ENCODE results near the gene FCRL5.

Gene FCRL5

DNA sequence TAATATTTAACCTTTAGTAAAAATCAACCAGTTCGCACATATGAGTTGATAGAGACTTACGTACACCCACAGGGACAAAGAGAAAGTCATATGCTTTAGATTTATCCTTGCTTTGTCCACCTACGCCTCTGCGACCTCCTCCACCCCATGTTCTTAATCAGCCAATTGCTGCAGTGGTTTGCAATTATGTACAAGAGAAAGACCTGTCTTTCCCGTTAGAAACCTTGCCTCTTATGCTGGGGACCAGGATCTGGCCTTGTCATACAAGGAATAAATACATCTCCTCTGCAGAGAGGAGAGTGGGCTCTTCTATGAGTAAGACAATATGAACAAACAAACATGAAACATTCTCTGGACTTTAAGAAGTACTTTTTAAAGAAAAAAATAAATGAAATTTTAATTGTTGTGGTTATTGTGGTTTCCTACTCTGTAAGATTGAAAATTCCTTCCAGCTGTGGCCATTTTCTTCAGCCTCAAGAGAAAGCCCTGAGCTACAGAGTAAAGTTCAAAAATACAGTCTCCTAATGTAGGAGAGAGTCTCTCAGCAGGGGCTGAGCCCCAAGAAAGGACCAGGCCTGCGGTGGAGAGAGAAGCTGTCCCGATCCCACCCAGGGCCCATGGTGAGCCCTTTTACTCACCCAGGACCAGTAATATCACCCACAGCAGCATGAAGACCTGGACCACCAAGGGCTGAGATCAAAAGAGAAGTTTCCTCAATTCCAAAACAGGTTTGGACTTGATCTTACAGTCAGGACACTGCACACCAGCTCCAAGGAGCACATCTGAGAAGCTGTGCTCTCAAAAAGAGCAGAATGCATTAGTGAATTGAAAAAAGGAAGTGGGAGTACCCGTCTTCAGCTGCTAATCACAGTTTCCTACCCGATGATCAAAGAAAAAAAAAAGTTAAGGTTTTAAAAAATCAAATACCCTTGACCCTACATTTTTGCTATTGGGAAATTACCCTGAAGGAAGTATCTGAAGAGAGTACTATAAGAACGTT is at the start of gene FCRL5:
Gene FCRL5 (minus strand): TSS at position 822 of the 1,000 bp plus-strand sequence. CDS start 153 bp downstream, at position 669.
- peaks cover 8% of the 10 kb centered on the region; the same call in 1 of the 2 replicates for H3K27me3 ChIP-seq (ENCODE audit: insufficient read depth, low read length)
- H3K27ac ChIP-seq (ENCODE audit: low read depth, low read length), result no peak within 1 kb of the TSS

DNA sequence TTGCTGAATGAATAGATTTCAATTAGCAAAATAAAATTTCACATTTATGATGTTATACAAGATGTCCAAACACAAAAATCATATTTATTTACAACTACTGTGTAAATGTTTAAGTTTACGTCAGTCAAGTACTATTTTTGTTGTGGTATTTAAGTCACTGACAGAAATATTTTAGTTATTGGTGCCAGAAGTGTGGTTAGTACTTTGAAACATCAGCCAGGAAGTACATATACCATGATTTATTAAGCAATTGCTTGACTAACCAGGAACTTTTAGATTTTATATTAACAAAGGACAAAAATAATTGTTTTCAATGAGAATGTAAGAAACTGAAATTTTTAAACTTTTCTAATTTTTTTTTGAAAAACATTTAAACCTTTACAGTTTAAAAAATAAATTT is 47.9 kb upstream of the FCRL5 start:
- Histone ChIP-seq H3K27ac (ENCODE audit: low read depth, low read length) (no peak overlapping the region), H3K36me3 (ENCODE audit: insufficient read depth, low read length) (no peaks in the 10 kb centered on the region), H3K79me2 (ENCODE audit: control insufficient read depth, insufficient read depth, low read length, unreplicated experiment) (no peaks in the 10 kb centered on the region), H3K4me1 (ENCODE audit: control insufficient read depth, insufficient read depth, low read length, unreplicated experiment) (no peaks in the 10 kb centered on the region), H3K4me3 (ENCODE audit: low read depth, low read length) (no peak overlapping the region), H2AFZ (ENCODE audit: low read length, unreplicated experiment) (no peak overlapping the region), H3K27me3 (ENCODE audit: insufficient read depth, low read length) (no peaks in the 10 kb centered on the region)

More for the DNA sequence above, at the start of gene FCRL5:
- Histone ChIP-seq H3K4me1 (ENCODE audit: control insufficient read depth, insufficient read depth, low read length, unreplicated experiment) (no peaks in the 10 kb centered on the region), H2AFZ (ENCODE audit: low read length, unreplicated experiment) (no peak within 1 kb of the TSS), H3K79me2 (ENCODE audit: control insufficient read depth, insufficient read depth, low read length, unreplicated experiment) (no peaks in the 10 kb centered on the region), H3K4me3 (ENCODE audit: low read depth, low read length) (no peak within 1 kb of the TSS), H3K36me3 (ENCODE audit: insufficient read depth, low read length) (no peaks in the 10 kb centered on the region)

GRCh38 chr1:157597959-157598667 is 45.8 kb upstream of the FCRL5 start, which contains the start of gene FCRL4:
Gene FCRL4 (minus strand): TSS chr1:157598085. CDS start chr1:157597944, 141 bp downstream.
- Histone ChIP-seq H3K79me2 (ENCODE audit: control insufficient read depth, insufficient read depth, low read length, unreplicated experiment) (no peaks in the 10 kb centered on the region), H3K4me3 (ENCODE audit: low read depth, low read length) (no peak within 1 kb of the TSS), H3K27me3 (ENCODE audit: insufficient read depth, low read length) (no peaks in the 10 kb centered on the region), H3K27ac (ENCODE audit: low read depth, low read length) (no peak within 1 kb of the TSS), H3K36me3 (ENCODE audit: insufficient read depth, low read length) (no peaks in the 10 kb centered on the region), H3K4me1 (ENCODE audit: control insufficient read depth, insufficient read depth, low read length, unreplicated experiment) (no peaks in the 10 kb centered on the region), H2AFZ (ENCODE audit: low read length, unreplicated experiment) (no peak within 1 kb of the TSS)

DNA sequence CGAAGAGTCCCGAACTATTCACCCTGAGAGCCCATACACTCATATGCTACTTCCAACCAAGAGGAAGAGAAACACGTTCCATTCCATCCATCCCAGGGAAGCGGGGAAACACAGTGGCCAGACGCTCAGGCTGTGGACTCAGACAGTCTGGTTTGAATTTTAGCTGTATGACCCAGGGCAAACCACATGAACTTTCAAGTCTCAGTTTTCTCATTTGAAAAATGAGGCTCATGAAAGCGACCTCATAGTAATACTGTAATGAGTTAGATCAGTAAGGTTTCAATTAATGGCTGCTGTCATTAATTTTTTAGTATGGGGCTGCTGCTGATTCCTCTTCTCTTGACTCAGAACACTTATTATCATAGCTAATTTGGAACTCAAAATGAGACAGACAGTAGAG is 44.1 kb upstream of the FCRL5 start:
- no peak overlapping the region for H3K27ac ChIP-seq (ENCODE audit: low read depth, low read length)
- H3K79me2 ChIP-seq (ENCODE audit: control insufficient read depth, insufficient read depth, low read length, unreplicated experiment), result no peaks in the 10 kb centered on the region
- H3K4me1 ChIP-seq (ENCODE audit: control insufficient read depth, insufficient read depth, low read length, unreplicated experiment), result no peaks in the 10 kb centered on the region
- no peak overlapping the region for H2AFZ ChIP-seq (ENCODE audit: low read length, unreplicated experiment)
- H3K36me3 ChIP-seq (ENCODE audit: insufficient read depth, low read length), result no peaks in the 10 kb centered on the region
- no peaks in the 10 kb centered on the region for H3K27me3 ChIP-seq (ENCODE audit: insufficient read depth, low read length)
- no peak overlapping the region for H3K4me3 ChIP-seq (ENCODE audit: low read depth, low read length)

GRCh38 chr1:157595356-157595755 is 43.0 kb upstream of the FCRL5 start:
- no peaks in the 10 kb centered on the region for H3K36me3 ChIP-seq (ENCODE audit: insufficient read depth, low read length)
- H3K4me1 ChIP-seq (ENCODE audit: control insufficient read depth, insufficient read depth, low read length, unreplicated experiment), result no peaks in the 10 kb centered on the region
- no peak overlapping the region for H2AFZ ChIP-seq (ENCODE audit: low read length, unreplicated experiment)
- no peaks in the 10 kb centered on the region for H3K79me2 ChIP-seq (ENCODE audit: control insufficient read depth, insufficient read depth, low read length, unreplicated experiment)
- H3K27ac ChIP-seq (ENCODE audit: low read depth, low read length), result no peak overlapping the region
- no peak overlapping the region for H3K4me3 ChIP-seq (ENCODE audit: low read depth, low read length)
- H3K27me3 ChIP-seq (ENCODE audit: insufficient read depth, low read length), result no peaks in the 10 kb centered on the region

GRCh38 chr1:157585984-157586383 is 33.7 kb upstream of the FCRL5 start:
- H3K27ac ChIP-seq (ENCODE audit: low read depth, low read length), result no peak overlapping the region
- H3K27me3 ChIP-seq (ENCODE audit: insufficient read depth, low read length), result peaks cover 34% of the 10 kb centered on the region
- H2AFZ ChIP-seq (ENCODE audit: low read length, unreplicated experiment), result no peak overlapping the region

DNA sequence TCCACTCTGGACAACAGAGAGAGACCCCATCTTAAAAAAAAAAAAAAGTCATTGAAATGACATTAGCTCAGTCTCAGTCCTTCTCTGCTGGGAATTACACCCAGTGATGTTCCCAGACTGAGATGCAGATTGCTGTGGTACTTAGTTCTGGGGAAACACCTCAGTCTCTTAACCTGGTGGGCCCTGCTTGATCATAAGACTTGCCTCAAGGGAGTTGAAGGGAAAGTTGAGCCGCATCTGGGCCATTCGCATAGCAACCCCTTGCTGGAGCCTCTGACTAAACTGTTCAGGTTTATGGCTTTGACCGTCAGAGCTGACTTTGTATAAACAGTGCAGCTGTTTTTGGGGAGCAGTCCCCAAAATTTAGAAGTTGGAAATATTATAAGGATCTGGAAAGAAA is 32.2 kb upstream of the FCRL5 start:
- H3K4me1 ChIP-seq (ENCODE audit: control insufficient read depth, insufficient read depth, low read length, unreplicated experiment), result no peaks in the 10 kb centered on the region
- no peaks in the 10 kb centered on the region for H3K79me2 ChIP-seq (ENCODE audit: control insufficient read depth, insufficient read depth, low read length, unreplicated experiment)
- peaks cover 30% of the 10 kb centered on the region for H3K27me3 ChIP-seq (ENCODE audit: insufficient read depth, low read length)
- no peak overlapping the region for H3K27ac ChIP-seq (ENCODE audit: low read depth, low read length)
- H3K4me3 ChIP-seq (ENCODE audit: low read depth, low read length), result no peak overlapping the region
- no peak overlapping the region for H2AFZ ChIP-seq (ENCODE audit: low read length, unreplicated experiment)
- H3K36me3 ChIP-seq (ENCODE audit: insufficient read depth, low read length), result no peaks in the 10 kb centered on the region

More at GRCh38 chr1:157585984-157586383, 33.7 kb upstream of the FCRL5 start:
- Histone ChIP-seq H3K36me3 (ENCODE audit: insufficient read depth, low read length) (no peaks in the 10 kb centered on the region), H3K79me2 (ENCODE audit: control insufficient read depth, insufficient read depth, low read length, unreplicated experiment) (no peaks in the 10 kb centered on the region), H3K4me3 (ENCODE audit: low read depth, low read length) (no peak overlapping the region), H3K4me1 (ENCODE audit: control insufficient read depth, insufficient read depth, low read length, unreplicated experiment) (no peaks in the 10 kb centered on the region)

DNA sequence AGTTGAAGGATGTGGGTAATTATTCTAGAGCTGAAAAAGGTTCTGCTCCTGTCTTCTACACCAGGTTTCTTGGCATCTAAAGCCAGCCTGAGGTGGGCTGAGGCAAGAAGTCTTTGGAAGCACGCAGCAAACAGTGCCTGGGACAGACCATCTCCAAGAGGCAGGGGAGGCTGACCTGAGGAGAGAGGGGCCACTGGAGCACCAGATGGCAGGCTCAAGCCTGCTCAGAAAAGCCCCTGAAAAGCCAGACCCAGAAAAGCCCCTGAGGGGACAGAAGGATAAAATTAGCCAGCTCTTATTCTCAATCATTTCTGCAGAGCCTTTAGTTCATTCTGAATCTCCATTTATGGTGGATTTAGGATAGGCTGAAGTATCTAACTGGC is 28.5 kb upstream of the FCRL5 start:
- H3K27ac ChIP-seq (ENCODE audit: low read depth, low read length), result no peak overlapping the region
- no peak overlapping the region for H3K4me3 ChIP-seq (ENCODE audit: low read depth, low read length)
- H3K36me3 ChIP-seq (ENCODE audit: insufficient read depth, low read length), result no peaks in the 10 kb centered on the region
- no peak overlapping the region for H2AFZ ChIP-seq (ENCODE audit: low read length, unreplicated experiment)
- H3K79me2 ChIP-seq (ENCODE audit: control insufficient read depth, insufficient read depth, low read length, unreplicated experiment), result no peaks in the 10 kb centered on the region
- H3K27me3 ChIP-seq (ENCODE audit: insufficient read depth, low read length), result peaks cover 29% of the 10 kb centered on the region
- H3K4me1 ChIP-seq (ENCODE audit: control insufficient read depth, insufficient read depth, low read length, unreplicated experiment), result no peaks in the 10 kb centered on the region

- Histone ChIP-seq H3K79me2 (ENCODE audit: control insufficient read depth, insufficient read depth, low read length, unreplicated experiment) (no peaks in the 10 kb centered on the region), H3K4me3 (ENCODE audit: low read depth, low read length) (no peak overlapping the region), H3K27me3 (ENCODE audit: insufficient read depth, low read length) (peaks cover 33% of the 10 kb centered on the region), H2AFZ (ENCODE audit: low read length, unreplicated experiment) (no peak overlapping the region), H3K4me1 (ENCODE audit: control insufficient read depth, insufficient read depth, low read length, unreplicated experiment) (no peaks in the 10 kb centered on the region), H3K27ac (ENCODE audit: low read depth, low read length) (no peak overlapping the region), H3K36me3 (ENCODE audit: insufficient read depth, low read length) (no peaks in the 10 kb centered on the region)
Measured at GRCh38 chr1:157580179-157580827, 28.0 kb upstream of the FCRL5 start.

DNA sequence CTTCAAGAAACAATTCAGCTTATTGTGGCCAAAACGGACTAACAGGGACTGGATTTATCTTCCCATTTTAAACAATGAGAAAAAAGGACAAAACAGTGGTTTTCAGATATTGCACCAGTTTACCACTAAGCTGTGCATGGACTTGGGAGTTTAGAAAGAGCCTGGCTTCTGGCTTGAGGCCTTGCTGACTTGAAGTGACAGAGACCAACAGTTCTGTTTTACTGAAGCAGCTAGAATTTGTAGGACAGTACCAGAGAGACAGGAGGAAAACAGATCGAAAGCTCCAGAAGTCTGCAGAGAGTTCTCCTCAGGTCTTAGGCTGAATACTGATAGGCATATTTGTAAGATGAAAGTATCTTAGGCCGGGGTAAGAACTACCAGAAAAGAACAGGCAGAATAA is 25.1 kb upstream of the FCRL5 start:
- Histone ChIP-seq H3K4me3 (ENCODE audit: low read depth, low read length) (no peak overlapping the region), H3K27me3 (ENCODE audit: insufficient read depth, low read length) (peaks cover 30% of the 10 kb centered on the region), H3K27ac (ENCODE audit: low read depth, low read length) (no peak overlapping the region), H3K79me2 (ENCODE audit: control insufficient read depth, insufficient read depth, low read length, unreplicated experiment) (no peaks in the 10 kb centered on the region), H2AFZ (ENCODE audit: low read length, unreplicated experiment) (no peak overlapping the region), H3K36me3 (ENCODE audit: insufficient read depth, low read length) (no peaks in the 10 kb centered on the region), H3K4me1 (ENCODE audit: control insufficient read depth, insufficient read depth, low read length, unreplicated experiment) (no peaks in the 10 kb centered on the region)
